HPDE6-E6E7 (cell line): ENCODE results near the gene PROS1.

ENCODE experiments used
- DNase-seq: peaks from one replicate; pipeline ENCODE4 v3.0.0; 2011; ENCODE audit warnings: missing footprints; ENCODE audit errors: extremely low spot score

Gene PROS1

GRCh38 chr3:93973131-93974126 lies at the start of gene PROS1:
TSS of gene PROS1 (minus strand) at chr3:93973896. CDS start at chr3:93973749, 147 bp downstream.
- peak; percentile 9 for DNase-seq

GRCh38 chr3:94020293-94020692 lies 46.6 kb upstream of the PROS1 start:
- DNase-seq, result no peak

GRCh38 chr3:94019659-94020058 lies 46.0 kb upstream of the PROS1 start:
- DNase-seq, result no peak

GRCh38 chr3:94015025-94015424 lies 41.3 kb upstream of the PROS1 start:
- DNase-seq, result no peak

GRCh38 chr3:94012185-94012584 lies 38.5 kb upstream of the PROS1 start:
- DNase-seq, result no peak

GRCh38 chr3:94011233-94011711 lies 37.6 kb upstream of the PROS1 start:
- no peak for DNase-seq

- no peak for DNase-seq
Measured at GRCh38 chr3:94009608-94010007, 35.9 kb upstream of the PROS1 start.

- no peak for DNase-seq
Measured at GRCh38 chr3:94008253-94008652, 34.6 kb upstream of the PROS1 start.

- DNase-seq, result peak; percentile 11
Measured at GRCh38 chr3:94004301-94004910, 30.7 kb upstream of the PROS1 start.

GRCh38 chr3:94001827-94002495 lies 28.3 kb upstream of the PROS1 start:
- DNase-seq, result no peak

- no peak for DNase-seq
Measured at GRCh38 chr3:94001191-94001590, 27.5 kb upstream of the PROS1 start.

GRCh38 chr3:93994056-93994455 lies 20.4 kb upstream of the PROS1 start:
- DNase-seq, result no peak

GRCh38 chr3:93992207-93992606 lies 18.5 kb upstream of the PROS1 start:
- no peak for DNase-seq

GRCh38 chr3:93991631-93992030 lies 17.9 kb upstream of the PROS1 start:
- no peak for DNase-seq

- DNase-seq, result no peak
Measured at GRCh38 chr3:93989241-93989640, 15.5 kb upstream of the PROS1 start.

- no peak for DNase-seq
Measured at GRCh38 chr3:93988764-93989163, 15.1 kb upstream of the PROS1 start.

GRCh38 chr3:93988283-93988682 lies 14.6 kb upstream of the PROS1 start:
- DNase-seq, result no peak

GRCh38 chr3:93984618-93985017 lies 10.9 kb upstream of the PROS1 start:
- no peak for DNase-seq

GRCh38 chr3:93983408-93983807 lies 9.7 kb upstream of the PROS1 start:
- no peak for DNase-seq

GRCh38 chr3:93981649-93982048 lies 8.0 kb upstream of the PROS1 start:
- no peak for DNase-seq

- peak; percentile 97 for DNase-seq
Measured at GRCh38 chr3:93979850-93980676, 6.4 kb upstream of the PROS1 start, which contains the start of gene ARL13B. TSS of gene ARL13B (plus strand) at chr3:93980155. CDS start at chr3:93980424, 269 bp downstream.
